LoVo (cell line): Measurements from ENCODE around the gene NBPF26.
A peak's percentile ranks its signal among the peaks of the same experiment; 100 is the strongest.
"Not testable (repeated sequence)": the region's sequence is repeated elsewhere in the genome, so short reads cannot be mapped to it uniquely, and the experiment has no call there.

ENCODE experiments used
- DNase-seq: peaks from one replicate; pipeline ENCODE4 v3.0.0-alpha.2; 2016; ENCODE audit warnings: low spot score

The NBPF26 gene

GRCh38 chr1:120723715-120724402, at the start of gene NBPF26:
TSS of gene NBPF26 (plus strand) at chr1:120723945.
- peak; percentile 71 for DNase-seq

GRCh38 chr1:120680106-120680819, 43.5 kb upstream of the NBPF26 start:
- not testable (repeated sequence) for DNase-seq

- DNase-seq: not testable (repeated sequence)
These were observed 42.8 kb upstream of the NBPF26 start for GRCh38 chr1:120680938-120681337.

- not testable (repeated sequence) for DNase-seq
These were observed 39.3 kb upstream of the NBPF26 start for GRCh38 chr1:120684397-120684796.

- not testable (repeated sequence) for DNase-seq
These were observed 38.1 kb upstream of the NBPF26 start for GRCh38 chr1:120685622-120686021.

GRCh38 chr1:120687250-120687649, 36.5 kb upstream of the NBPF26 start:
- DNase-seq: not testable (repeated sequence)

- DNase-seq: not testable (repeated sequence)
These were observed 22.8 kb upstream of the NBPF26 start for GRCh38 chr1:120700807-120701562.

- not testable (repeated sequence) for DNase-seq
These were observed 409 bp upstream of the NBPF26 start for GRCh38 chr1:120723358-120723714.

- DNase-seq: not testable (repeated sequence)
These were observed 762 bp downstream of the NBPF26 start for GRCh38 chr1:120724507-120724906.

GRCh38 chr1:120728811-120729210, 5.1 kb downstream of the NBPF26 start:
- DNase-seq: not testable (repeated sequence)

- not testable (repeated sequence) for DNase-seq
These were observed 45.3 kb downstream of the NBPF26 start for GRCh38 chr1:120769090-120769489.

GRCh38 chr1:120805452-120805851, 81.7 kb downstream of the NBPF26 start:
- DNase-seq: not testable (repeated sequence)

- not testable (repeated sequence) for DNase-seq
These were observed 88.1 kb downstream of the NBPF26 start for GRCh38 chr1:120811822-120812221.

- not testable (repeated sequence) for DNase-seq
These were observed 101.3 kb downstream of the NBPF26 start for GRCh38 chr1:120825051-120825450.

GRCh38 chr1:120826623-120827022, 102.9 kb downstream of the NBPF26 start:
- DNase-seq: not testable (repeated sequence)

- DNase-seq: peak; percentile 73
These were observed 120.6 kb downstream of the NBPF26 start for GRCh38 chr1:120844186-120844944.

GRCh38 chr1:120844945-120845330, 121.2 kb downstream of the NBPF26 start:
- not testable (repeated sequence) for DNase-seq

GRCh38 chr1:120849400-120850286, 125.9 kb downstream of the NBPF26 start:
- not testable (repeated sequence) for DNase-seq

- DNase-seq: peak; percentile 38
These were observed 126.5 kb downstream of the NBPF26 start for GRCh38 chr1:120850287-120850536.

GRCh38 chr1:120850537-120851421, 127.0 kb downstream of the NBPF26 start:
- peak; percentile 84 for DNase-seq
